ENCODE data around the gene ACAA2. TPM values are rescaled to one million over a fixed set of nuclear protein-coding genes. Genes with fewer than 3 reads are reported as not detected.

Gene ACAA2, protein sequence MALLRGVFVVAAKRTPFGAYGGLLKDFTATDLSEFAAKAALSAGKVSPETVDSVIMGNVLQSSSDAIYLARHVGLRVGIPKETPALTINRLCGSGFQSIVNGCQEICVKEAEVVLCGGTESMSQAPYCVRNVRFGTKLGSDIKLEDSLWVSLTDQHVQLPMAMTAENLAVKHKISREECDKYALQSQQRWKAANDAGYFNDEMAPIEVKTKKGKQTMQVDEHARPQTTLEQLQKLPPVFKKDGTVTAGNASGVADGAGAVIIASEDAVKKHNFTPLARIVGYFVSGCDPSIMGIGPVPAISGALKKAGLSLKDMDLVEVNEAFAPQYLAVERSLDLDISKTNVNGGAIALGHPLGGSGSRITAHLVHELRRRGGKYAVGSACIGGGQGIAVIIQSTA
- total RNA-seq, result 59.9 and 75.9 TPM in 2 replicates

DNA sequence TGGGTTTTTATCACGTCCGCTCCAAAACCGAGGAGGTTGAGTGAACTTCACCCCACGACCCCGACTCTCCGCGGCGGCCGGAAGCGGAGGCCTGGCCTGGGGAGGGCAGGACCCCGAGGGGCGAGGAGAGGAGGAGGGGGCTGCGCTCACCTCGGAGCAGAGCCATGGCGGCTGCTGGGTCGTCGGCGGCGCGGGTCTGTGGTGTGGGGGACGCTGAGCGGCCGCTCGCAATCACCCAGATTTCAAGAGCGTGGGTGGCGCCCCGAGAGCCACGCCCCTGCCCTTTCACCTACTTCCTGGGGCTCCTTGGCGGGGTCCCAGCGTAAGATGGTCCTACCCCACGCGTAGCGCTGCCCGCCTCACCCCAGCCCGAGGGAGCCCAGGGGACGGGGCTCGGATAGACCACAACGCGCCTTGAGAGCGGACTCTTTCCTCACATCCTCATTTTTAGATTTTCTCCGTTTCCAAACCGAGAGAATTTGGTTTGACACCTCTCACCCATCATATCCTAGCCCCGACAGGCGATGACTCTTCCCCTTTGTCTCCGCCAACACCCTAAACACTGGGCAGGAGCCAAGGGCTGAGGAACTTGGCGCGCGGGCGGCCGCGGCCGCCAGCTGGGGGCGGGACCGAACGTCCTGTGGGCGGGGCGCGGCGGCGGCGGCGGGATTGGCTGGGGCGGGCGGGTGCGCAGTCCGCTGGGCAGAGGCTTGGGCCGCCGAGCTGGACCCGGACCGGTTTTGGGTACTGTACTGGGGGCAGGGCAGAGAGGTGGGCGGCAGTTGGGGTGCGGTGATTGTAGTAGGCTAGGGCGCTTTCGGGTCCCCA lies at the start of gene ACAA2:
ACAA2 (minus strand) TSS at position 215 of the 828 bp plus-strand sequence; CDS start at position 166, 49 bp downstream.

Measured in bronchial smooth muscle cell (primary cell).